GM19239 (cell line): ENCODE results near the gene RBM47.
"Not testable (repeated sequence)": the region's sequence is repeated elsewhere in the genome, so short reads cannot be mapped to it uniquely, and the experiment has no call there.

Experiments used
- DNase-seq: peaks from one replicate; pipeline ENCODE4 v3.0.0; 2011; ENCODE audit warnings: low spot score; ENCODE audit not compliant: insufficient read length
- FAIRE-seq: peaks from 2 replicates; lab custom pipeline; 2011; peaks lifted over from hg19 to GRCh38; lab: Jason Lieb, UNC

The RBM47 gene

DNA sequence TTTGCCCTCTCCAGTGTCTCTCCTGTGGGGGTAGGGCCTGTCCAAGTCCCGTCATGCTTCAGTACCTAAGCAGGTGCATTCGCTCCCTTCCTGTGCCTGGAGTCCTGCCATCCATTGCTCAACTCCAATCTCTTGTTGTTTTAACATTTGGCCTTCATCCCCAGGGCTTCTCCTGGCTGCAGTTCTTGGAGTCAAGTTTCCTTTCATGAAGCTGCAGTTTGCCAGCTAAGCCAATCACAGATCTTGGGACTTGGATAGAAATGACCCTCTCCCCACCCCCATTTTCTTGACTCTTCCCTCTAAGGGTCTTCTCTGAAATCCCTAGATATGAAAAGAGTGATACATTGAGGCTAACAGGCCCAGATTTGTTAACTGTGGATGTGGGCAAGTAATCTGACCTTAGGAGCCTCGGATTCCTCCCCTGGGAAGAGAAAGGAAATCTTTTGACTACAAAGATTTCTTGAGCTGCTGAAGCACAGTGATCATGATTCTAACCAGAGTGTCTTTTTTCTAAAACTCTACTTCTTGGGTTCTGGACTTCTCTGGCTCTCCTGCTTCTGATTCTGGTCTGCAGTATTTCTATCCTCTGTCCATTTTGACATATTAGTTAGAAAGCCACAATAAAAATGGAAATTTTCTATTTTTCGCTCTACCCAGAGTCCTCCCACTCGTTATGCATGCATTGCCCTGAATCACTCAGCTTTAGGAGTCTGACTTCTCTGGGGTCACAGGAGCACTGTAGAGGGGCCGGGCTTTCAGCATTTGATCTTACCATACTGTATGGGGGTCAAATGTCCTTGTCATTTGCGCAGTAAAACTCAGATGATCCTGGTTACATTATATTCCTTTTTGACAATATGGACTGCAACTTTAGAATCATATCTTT is 233.5 kb downstream of the RBM47 start:
- FAIRE-seq (no peak), DNase-seq (no peak)

DNA sequence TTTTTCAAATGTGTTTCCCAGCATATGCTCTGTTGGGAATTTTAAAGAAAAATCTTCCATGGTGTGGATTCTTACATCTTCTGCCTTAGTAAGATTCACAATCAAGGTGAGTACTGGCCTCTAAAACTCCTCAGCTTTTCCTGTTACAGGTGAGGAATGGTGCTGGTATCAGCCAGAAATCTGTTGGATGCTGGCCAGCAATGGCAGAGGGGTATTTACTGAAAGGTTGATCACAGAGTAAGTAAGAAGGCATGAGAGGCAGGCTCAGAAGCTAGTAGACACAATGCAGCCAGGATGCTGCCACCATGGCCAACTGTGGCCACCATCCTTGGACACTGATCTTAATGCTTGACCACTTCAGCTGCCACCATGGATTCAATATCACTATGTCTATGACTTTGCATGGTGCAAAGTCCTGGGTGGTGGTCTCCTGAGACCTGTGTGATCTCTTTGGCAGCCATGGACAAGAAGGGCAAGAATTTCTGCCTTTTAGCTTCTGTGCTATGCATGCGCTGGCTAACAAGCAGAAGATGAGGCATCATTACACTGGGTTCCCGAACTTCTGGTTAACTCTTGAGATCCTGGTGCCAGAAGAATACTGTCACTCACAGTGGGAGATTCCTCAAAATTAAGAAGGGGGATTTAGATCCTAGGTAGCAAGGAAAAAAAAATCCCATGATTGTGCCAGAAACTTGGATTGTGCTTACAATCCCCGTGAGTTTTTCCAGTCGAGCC is 234.3 kb downstream of the RBM47 start:
- FAIRE-seq = no peak

GRCh38 chr4:40394236-40394635 is 235.4 kb downstream of the RBM47 start:
- FAIRE-seq (no peak), DNase-seq (no peak)

More for the DNA sequence above, 234.3 kb downstream of the RBM47 start:
- no peak for DNase-seq

DNA sequence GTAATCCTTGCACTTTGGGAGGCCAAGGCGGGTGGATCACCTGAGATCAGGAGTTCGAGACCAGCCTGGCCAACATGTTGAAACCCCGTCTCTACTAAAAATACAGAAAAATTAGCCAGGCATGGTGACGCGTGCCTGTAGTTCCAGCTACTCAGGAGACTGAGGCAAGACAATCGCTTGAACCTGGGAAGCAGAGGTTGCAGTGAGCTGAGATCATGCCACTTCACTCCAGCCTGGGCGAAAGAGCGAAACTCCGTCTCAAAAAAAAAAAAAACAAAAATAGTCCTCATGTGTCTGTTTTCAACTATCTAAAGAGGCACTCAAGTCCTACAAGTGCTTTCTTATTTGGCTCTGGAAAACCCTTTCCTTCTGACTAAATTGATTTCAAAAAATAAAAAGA is 237.4 kb downstream of the RBM47 start:
- not testable (repeated sequence) for FAIRE-seq, DNase-seq

GRCh38 chr4:40389986-40390385 is 239.7 kb downstream of the RBM47 start:
- DNase-seq (no peak), FAIRE-seq (no peak)

- DNase-seq (no peak), FAIRE-seq (no peak)
Measured at GRCh38 chr4:40388239-40388638, 241.4 kb downstream of the RBM47 start.

GRCh38 chr4:40380647-40381046 is 249.0 kb downstream of the RBM47 start:
- DNase-seq (no peak), FAIRE-seq (no peak)

DNA sequence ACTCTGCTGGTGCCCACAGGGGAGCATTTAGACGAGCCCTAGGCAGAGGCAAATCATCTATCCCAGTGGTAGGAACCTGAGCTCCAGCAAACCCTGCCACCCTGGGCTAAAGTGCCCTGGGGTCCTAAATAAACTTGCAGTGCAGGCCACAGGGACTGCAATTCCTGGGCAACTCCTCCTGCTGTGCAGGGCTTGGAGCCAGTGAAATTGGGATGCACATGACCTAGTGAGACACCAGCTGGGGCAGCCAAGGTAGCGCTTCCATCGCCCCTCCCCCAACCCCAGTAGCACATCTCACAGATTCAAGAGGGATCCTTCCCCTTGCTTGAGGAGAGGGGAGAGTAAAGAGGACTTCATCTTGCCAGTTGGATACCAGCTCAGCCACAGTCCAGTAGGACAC is 250.4 kb downstream of the RBM47 start:
- FAIRE-seq (no peak), DNase-seq (no peak)

- no peak for FAIRE-seq
Measured at GRCh38 chr4:40378619-40379018, 251.0 kb downstream of the RBM47 start.

DNA sequence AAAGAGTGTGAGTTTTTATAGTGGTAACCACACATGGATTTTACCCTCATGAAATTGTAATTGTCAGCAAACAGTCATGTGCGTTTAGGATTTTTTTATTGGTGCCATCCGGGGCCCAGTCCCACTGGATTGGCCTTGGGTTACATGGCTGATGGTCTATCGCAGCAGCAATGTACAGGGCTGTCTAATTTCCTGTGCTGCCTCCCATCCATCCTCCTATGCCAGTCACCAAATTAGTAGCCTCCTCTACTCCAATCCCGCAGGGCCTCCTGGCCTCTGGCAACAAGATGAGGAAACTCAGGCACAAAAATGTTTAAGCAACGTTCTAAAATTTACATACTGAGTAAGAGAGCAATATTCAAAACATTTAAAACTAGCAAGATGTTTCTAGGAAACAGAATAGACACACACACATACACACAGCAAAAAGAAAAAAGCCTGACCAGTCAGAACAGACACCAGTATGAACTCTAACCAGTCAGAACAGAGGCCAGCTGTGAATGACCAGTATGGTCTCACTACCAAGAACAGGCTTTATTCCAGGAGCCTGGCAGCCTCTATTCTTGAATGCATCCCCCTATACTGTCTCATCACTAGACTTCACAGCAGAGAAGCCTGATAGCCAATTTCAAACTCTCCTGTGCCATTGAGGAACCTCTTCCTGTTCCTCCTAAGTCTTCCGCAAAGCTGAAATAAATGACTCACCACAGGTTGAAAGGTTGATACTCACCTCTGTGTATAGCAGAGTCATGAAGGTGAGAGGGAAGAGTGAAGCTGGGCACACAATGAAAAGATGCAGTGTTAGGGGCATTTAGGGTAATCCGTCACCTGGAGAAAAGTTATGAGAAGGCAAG is 251.9 kb downstream of the RBM47 start:
- FAIRE-seq (no peak), DNase-seq (no peak)

More at GRCh38 chr4:40378619-40379018, 251.0 kb downstream of the RBM47 start:
- DNase-seq = no peak

- FAIRE-seq = no peak
- no peak for DNase-seq
Measured at GRCh38 chr4:40375620-40376019, 254.0 kb downstream of the RBM47 start.

DNA sequence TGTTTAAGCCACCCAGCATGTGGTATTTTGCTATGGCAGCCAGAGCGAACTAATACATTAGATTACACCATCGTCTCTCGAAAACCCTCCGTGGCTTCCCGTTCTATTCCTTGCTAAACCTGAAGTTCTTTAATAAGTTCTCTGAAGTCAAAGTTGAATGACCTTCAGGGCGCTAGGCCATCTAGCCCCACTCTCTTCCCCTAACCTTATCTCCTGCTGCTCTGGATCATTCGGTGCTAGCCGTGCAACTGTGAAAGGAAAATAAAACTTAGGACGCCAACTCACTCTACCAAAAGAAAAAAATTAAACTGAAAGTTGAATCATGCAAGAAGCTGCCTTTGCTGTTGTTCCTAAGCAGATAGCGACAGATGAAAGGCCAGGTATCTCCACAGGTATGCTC is 254.6 kb downstream of the RBM47 start:
- no peak for DNase-seq
- no peak for FAIRE-seq

DNA sequence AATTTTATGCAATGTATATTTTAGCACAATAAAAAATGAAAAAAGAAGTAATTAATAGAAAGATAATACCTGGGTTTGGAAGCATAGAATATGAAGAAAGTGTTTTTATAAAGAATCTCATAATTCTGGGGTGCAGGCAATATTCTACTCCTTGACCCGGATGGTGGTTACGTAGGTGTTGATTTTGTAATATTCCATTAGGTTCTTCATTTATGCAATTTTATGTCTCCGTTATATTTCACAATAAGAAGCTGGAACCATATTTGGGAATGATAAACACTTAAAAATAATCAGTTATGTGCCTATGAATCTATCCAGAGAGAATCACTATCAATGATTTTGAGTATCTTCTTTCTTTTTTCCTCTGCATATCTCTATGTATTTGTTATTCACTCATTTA is 256.0 kb downstream of the RBM47 start:
- FAIRE-seq (no peak), DNase-seq (no peak)
